A673 (cell line): ENCODE measurements around the gene C1orf174.

Source experiments
- CTCF ChIP-seq: fragments of 300-800, 200-600 bp; sonication (generic); conservative IDR thresholded peaks from 2 replicates; pipeline ENCODE4 v1.5.1; 2017; ENCODE audit warnings: low read depth, mild to moderate bottlenecking, antibody characterized with exemption, low read length, moderate library complexity, mixed read lengths
- EZH2 ChIP-seq: fragments of 200-600 bp; sonication (generic); IDR thresholded peaks from 2 replicates; pipeline ENCODE4 v1.6.1; 2017; ENCODE audit warnings: borderline replicate concordance, low read depth, mild to moderate bottlenecking, mixed read lengths, antibody characterized with exemption, low read length; ENCODE audit not compliant: poor library complexity, severe bottlenecking

- no peak for TF ChIP-seq CTCF
- TF ChIP-seq EZH2: no peak
Measured at GRCh38 chr1:3900150-3900968, at the start of gene C1orf174.
